BE2C (cell line): ENCODE measurements around the gene NPS.
A peak's percentile ranks its signal among the peaks of the same experiment; 100 is the strongest.

Experiments used
- DNase-seq: peaks from one replicate; pipeline ENCODE4 v3.0.0-alpha.2; 2020
- H3K27me3 ChIP-seq: fragments of 250-450 bp; sonication (Bioruptor Pico); 2 replicates; pipeline ENCODE4 v1.5.1; 2020; ENCODE audit warnings: mild to moderate bottlenecking
- H3K36me3 ChIP-seq: fragments of 250-450 bp; sonication (Bioruptor Pico); 2 replicates; pipeline ENCODE4 v1.5.1; 2020; ENCODE audit warnings: mild to moderate bottlenecking
- H3K4me1 ChIP-seq: fragments of 250-450 bp; sonication (Bioruptor Pico); 2 replicates; pipeline ENCODE4 v1.5.1; 2020
- H3K4me3 ChIP-seq: 2 replicates; pipeline ENCODE4 v1.5.1; 2011; ENCODE audit warnings: low read depth, low read length
- H3K9me3 ChIP-seq: fragments of 250-450 bp; sonication (Bioruptor Pico); 2 replicates; pipeline ENCODE4 v1.5.1; 2020
- TF ChIP-seq, protein P1 (sequence below): IDR thresholded peaks from 2 replicates; pipeline ENCODE4 v1.5.1; 2012; ENCODE audit warnings: mild to moderate bottlenecking, low read depth, low read length

The NPS gene

DNA sequence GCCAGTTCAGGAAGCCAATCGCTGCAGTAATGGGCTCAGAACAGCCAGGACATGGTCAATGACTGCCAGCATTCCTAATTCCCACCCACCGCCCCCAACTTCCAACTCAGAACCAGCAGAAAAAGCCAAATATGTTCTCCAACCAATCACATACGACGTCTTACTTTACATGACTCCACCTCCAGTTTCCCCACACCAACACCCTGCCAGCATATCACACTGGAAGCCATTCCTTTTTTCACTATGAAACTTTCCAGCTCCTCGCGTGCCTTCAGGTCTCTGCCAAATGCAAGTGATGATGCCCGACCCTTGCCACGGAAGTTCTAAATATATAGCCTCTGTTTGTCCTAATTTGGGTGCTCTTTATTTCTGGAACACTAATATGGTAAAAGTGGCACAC lies 12.5 kb downstream of the NPS start:
- TF ChIP-seq, protein P1, sequence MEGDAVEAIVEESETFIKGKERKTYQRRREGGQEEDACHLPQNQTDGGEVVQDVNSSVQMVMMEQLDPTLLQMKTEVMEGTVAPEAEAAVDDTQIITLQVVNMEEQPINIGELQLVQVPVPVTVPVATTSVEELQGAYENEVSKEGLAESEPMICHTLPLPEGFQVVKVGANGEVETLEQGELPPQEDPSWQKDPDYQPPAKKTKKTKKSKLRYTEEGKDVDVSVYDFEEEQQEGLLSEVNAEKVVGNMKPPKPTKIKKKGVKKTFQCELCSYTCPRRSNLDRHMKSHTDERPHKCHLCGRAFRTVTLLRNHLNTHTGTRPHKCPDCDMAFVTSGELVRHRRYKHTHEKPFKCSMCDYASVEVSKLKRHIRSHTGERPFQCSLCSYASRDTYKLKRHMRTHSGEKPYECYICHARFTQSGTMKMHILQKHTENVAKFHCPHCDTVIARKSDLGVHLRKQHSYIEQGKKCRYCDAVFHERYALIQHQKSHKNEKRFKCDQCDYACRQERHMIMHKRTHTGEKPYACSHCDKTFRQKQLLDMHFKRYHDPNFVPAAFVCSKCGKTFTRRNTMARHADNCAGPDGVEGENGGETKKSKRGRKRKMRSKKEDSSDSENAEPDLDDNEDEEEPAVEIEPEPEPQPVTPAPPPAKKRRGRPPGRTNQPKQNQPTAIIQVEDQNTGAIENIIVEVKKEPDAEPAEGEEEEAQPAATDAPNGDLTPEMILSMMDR = no peak
- H3K4me3 ChIP-seq = no peak overlapping the region
- H3K36me3 ChIP-seq = no peaks in the 10 kb centered on the region
- DNase-seq = no peak
- no peaks in the 10 kb centered on the region for H3K9me3 ChIP-seq
- H3K4me1 ChIP-seq = no peaks in the 10 kb centered on the region
- H3K27me3 ChIP-seq = no peaks in the 10 kb centered on the region

DNA sequence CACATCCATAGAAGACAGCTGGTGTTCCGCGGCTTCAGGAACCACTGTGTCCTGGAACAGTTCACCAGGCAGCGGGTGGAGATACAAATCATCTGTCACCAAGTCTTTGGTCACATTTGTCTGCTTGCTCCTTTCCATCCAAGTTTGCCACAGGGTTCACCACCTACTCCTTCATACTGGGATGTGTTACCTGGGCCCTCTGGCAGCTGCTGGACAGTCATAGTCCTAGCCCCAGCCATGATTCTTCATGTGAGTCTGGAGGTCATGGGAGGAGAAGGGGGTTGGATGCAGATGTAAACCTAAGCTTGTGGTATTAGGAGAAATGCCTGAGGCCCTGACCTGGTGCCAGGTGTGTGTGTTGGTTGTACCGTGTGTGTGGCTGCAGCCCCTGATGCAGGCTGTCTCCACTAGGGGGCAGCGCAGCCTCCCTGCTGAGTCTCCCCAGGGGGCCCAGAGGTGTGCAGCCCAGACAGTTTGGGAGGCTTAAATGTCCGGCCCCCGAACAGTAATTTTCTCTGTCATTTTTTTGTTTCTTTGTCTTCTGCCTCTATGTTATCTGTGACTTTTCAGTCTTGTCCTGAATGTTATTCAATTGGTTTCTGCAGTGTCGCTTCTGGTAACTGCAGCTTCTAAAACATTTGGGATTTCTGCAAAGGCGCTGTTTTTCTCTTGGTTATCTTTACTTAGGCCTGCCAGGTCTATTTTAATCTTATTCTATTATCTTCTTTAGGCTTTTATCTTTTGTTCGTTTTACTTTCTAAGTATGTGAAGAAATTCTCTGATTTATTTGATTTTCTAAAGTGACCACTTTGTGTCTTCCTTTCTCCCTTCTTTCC lies 14.8 kb downstream of the NPS start:
- no peaks in the 10 kb centered on the region for H3K27me3 ChIP-seq
- no peak overlapping the region for H3K4me3 ChIP-seq
- no peaks in the 10 kb centered on the region for H3K4me1 ChIP-seq
- TF ChIP-seq, protein P1 = peak; percentile 58
- peak; percentile 25 for DNase-seq
- H3K36me3 ChIP-seq = no peaks in the 10 kb centered on the region
- H3K9me3 ChIP-seq = no peaks in the 10 kb centered on the region

DNA sequence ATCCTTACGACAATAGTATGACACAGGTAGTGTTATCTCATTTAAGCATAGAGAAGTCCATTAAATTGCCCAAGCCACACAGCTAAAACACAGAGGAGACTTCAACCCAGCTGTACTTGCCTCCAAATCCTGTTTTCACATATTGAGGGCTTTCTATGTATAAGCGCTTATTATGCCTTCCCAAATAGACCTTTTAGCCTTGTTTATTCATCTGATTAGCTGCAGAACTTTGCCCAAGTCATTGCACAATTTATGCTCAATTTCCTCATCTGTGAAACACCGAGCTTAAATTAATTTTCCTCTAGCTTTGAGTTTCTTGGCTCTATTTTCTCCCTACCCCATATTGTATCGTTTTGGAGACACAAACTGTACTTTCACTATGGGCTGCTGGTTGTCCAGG lies 15.5 kb downstream of the NPS start:
- no peak for DNase-seq
- Histone ChIP-seq H3K4me1 (no peaks in the 10 kb centered on the region), H3K27me3 (no peaks in the 10 kb centered on the region), H3K4me3 (no peak overlapping the region), H3K9me3 (no peaks in the 10 kb centered on the region), H3K36me3 (no peaks in the 10 kb centered on the region)
- TF ChIP-seq, protein P1 = no peak

DNA sequence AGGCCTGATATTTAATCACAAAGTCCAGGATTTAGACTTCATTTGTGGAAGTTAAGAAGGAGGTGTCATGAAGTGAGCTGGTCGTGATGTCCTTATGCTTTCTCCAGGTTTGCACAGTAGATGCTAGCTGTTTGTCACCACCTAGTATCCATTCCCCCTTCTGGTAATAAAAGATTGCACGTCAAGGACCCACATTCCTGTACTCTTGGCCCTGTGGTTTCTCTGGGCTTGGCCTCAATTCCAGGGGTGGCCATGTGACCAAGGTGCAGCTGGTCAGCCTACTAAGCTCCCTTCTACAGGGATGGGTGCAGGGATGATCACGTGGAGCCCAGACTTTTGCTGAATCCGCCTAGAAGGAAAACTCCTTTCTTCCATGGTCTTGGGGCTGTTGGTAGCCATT lies 16.5 kb downstream of the NPS start:
- no peaks in the 10 kb centered on the region for H3K36me3 ChIP-seq
- TF ChIP-seq, protein P1 = no peak

DNA sequence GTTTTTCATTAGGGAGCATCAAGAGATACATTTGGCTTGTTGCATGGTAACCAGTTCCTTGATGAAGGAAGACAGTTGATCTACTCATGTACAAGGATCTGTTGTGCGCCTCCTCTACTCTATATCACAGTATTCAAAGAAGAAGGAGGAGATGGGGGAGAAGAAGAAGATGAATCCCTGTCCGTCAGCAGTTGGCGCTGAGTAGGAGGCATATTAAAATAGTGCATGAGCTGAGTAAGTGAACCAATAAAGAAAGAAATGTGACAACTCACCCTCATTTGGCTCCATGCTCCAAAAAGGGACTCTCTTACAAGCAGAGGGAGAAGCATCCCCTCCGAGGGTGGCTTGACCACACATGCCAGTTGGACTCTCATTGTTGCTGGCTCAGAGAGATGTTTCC lies 20.1 kb downstream of the NPS start:
- no peak for DNase-seq
- Histone ChIP-seq H3K27me3 (no peaks in the 10 kb centered on the region), H3K4me1 (no peaks in the 10 kb centered on the region), H3K36me3 (no peaks in the 10 kb centered on the region), H3K4me3 (no peak overlapping the region), H3K9me3 (no peaks in the 10 kb centered on the region)
- TF ChIP-seq, protein P1 = no peak

More for the DNA sequence above, 16.5 kb downstream of the NPS start:
- no peak for DNase-seq
- Histone ChIP-seq H3K27me3 (no peaks in the 10 kb centered on the region), H3K4me1 (no peaks in the 10 kb centered on the region), H3K9me3 (no peaks in the 10 kb centered on the region), H3K4me3 (no peak overlapping the region)

DNA sequence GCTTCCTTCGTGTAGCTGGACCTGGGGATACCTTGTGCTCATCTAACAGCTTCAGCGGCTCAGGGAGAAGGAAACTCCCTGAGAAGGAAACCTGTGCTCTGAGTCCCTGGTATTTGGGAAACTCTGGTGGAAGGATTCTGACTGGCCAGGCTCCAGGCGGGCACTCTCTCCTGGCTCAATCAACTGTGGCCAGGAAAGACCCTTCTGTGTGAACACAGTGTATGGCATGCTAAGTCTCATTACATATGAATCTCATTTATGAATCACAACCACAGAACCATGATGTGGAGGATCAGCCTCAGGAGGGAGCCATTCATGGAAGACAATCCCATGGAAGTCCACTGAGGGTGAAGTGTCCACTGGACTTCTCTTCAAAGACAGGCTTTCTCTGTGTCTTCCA lies 20.9 kb downstream of the NPS start:
- Histone ChIP-seq H3K4me3 (no peak overlapping the region), H3K4me1 (no peaks in the 10 kb centered on the region), H3K36me3 (no peaks in the 10 kb centered on the region), H3K27me3 (no peaks in the 10 kb centered on the region), H3K9me3 (no peaks in the 10 kb centered on the region)
- no peak for DNase-seq
- TF ChIP-seq, protein P1 = no peak
